HG02943 (cell line): ENCODE results near the gene SH3BGR.

Experiments
- ATAC-seq: cut with Tn5 transposase; IDR thresholded peaks from one replicate; pipeline ENCODE4 v1.9.1; 2021; ENCODE audit warnings: mild to moderate bottlenecking, low read depth, moderate library complexity; ENCODE audit not compliant: unreplicated experiment

SH3BGR gene

DNA sequence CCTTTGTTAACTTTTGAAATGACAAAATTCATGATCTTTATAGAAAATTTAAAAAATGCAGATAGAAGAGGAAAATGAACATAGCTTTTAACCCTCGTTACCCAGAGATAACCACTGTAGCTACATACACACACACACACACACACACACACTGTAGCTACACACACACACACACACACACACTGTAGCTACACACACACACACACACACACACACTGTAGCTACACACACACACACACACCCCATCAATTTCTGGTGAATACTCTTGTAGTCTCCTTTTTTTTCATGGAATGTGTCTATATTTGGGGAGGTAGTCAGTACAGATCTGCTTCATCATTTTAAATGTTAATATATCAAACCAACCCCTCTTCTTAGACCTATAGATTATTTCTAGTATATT, 58.5 kb downstream of the SH3BGR start:
- no peak for ATAC-seq

DNA sequence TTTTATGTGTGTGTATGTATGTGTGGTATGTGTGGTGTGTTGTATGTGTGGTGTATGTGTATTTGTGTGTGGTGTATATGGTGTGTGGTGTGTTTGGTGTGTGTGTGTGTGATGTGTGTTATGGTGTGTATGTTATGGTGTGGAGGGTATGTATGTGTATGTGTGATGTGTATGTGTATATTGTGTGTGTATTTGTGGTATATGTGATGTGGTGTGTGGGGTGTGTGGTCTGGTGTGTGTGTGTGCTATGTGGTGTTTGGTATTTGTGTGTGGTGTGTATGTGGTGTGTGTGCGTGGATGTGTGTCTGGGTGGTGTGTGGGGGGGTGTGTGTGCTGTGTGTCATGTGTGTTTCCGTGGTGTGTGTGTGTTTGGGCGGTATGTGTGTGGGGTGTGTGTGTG, 59.3 kb downstream of the SH3BGR start:
- ATAC-seq: no peak

DNA sequence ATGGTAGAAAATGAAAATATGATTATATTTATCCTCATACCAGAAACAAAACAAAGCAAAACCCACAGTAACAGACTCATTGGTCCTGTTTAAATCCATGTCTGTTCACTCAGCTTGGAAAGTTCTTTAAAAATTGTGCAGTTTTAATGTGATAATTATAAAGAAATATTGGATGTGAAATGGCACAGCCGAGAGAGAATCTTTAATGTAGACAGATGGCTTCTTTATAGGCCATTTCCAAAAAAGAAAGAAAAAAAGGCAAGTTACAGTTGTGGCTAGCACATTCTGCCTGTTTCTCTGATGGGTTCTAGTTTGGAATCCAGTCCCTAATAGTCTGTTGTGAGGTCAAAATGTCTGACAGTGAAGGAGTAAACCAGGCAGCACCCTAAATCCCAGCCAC, 62.0 kb downstream of the SH3BGR start:
- ATAC-seq: no peak

DNA sequence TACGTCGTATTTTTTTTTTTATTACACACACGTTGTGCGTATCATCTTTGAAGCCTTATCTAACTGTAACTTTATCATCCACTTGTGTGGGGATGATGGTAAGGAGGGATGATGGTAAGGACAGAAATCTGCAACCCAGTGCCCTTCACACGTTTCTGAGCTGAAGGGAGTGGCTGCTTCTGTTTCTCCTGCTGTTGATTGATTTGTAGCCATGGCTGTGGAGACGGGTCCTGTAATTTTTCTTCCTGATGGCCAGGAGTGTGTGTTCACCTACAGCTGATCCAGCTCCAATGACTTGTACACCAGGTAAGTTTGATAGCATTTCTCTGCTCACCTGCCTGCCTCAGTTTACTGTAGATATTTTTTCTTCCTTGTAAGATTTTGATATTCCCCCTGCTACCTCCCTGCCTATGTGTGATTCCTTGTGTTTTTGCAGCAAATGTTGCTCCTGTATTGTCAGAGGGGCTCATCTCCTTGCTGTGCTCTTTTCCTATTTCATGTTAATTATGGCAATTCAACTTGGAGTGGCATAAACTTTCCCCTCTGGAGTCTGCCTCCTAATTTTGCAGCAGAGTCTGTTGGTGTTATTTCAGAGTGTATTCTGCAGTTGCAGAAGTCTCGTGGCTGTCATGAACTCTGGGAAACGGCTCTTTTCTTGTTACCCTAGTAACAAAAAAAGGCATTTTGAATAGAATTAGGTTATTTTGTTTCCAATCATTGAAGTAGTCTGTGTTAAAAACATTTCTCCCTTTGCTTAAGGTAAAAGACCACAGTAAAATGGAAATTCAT, 64.1 kb downstream of the SH3BGR start:
- no peak for ATAC-seq

DNA sequence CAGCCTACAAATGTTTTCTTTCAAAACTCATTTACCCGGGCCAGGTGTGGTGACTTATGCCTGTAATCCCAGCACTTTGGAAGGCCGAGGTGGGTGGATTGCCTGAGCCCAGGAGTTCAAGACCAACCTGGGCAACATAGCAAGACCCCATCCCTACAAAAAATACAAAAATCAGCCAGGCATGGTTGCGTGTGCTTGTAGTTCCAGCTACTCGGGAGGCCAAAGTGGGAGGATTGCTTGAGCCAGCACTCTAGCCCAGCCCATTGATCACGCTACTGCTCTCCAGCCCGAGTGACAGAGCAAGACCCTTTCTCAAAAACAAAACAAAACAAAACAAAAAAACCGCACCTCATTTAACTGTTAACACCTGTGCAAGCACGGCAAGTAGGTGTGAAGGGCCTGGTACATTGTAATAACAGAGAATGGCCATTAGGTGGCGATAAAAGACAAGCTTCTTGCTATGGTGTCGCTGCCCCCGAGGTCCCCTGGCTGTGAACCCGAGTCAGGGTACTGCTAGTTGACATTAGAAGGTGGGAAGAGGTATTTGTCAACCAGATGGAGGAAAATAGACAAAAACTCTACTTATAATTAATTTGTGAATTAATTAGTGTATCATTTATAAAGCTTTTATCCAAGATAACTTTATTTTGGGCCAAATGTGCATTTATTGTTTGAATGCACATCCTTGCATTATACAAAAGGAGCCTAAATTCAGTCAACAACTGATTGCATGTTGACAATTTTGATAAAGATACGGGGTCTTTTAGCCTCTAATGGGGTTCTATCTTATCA, 66.5 kb downstream of the SH3BGR start:
- peak; percentile 71 for ATAC-seq

DNA sequence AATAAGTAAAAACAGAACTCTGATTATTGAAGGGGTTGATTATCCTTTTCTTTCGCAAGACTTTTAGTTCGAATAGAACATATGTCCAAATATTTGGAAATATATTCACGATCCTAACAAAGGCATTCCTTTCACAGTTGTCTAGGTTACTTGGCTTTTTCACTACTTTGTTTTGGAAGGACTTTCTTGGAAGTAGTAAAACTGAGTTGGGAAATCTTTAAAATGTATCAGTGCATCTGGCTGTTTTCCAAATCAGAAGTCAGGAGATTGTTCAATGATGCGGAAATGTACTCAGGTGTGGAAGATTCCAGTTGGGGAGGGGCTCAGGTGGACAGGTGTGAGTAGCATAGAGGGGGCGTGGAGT, 67.1 kb downstream of the SH3BGR start:
- no peak for ATAC-seq

DNA sequence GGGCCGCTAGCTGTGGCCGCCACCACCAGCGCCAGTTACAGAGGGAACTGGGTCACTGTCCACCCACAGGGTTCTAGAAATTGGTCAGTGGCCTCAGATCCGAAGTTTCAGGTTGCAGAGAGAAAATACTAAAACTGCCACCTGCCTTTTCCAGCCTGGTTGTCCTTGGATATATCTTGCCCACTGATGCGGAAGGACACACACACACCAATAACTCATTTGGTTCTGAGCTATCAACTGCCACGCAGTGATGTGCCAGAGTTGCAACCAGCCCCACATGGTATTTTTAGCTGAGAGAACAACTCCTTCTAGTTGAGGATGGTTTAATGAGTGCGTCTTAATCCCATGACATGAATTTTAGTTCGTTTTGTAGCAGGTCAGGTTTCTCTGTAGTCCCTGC, 68.1 kb downstream of the SH3BGR start:
- ATAC-seq: no peak

DNA sequence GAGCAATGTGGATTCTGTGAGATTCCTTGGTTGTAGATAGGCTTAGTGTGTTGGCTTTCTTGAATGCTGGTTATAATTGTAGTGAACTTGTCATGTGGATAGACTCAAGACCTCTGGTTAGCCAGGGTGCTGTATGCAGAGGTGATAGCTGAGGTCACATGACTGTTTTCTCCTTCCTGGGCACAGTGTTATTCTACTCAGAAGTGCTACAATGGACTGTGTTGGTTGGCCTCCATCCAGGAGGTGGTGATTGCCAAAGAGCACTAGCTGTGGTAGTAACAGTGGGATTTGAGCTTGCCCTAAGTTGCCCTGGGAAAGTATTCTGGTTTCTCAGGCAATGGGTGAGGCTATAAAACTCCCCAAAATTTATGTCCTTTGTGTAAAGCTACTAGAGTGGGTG, 71.6 kb downstream of the SH3BGR start:
- ATAC-seq: no peak

DNA sequence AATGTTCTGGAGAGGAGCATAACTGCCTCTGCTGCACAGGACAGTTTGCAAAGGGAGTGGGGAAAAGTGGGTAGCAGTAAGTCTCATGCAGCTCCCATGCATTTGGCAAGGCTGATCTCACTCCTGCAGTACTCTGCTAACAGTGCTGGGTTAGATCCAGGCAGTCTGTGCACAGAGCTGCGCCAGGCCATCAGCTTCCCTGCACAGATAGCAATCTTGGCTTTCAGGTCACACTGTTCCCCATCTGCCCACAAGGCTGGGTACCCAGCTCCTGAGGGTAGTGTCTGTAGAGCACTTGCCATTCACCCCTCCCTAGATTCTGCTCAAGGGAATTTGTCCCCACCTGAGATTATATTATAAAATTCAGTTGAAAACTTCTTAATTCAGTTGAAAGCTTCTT, 72.1 kb downstream of the SH3BGR start:
- ATAC-seq: no peak

DNA sequence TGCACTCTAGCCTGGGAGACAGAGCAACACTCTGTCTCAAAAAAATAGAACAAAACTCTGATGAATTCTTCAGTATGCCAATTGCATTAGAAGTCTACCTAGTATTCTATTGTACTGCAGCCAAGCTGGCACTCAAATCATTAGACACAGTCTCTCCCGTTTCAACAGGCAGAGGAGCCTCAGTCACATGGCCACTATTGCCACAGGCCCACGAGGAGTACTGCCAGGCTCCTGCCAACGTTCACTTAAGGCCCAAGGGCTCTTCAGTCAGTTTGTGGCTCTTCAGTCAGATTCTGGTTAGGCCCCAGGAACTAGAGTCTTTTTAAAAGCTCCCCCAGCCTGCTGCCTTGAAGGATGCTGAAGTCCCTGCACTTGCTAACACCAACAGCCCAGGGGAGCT, 73.4 kb downstream of the SH3BGR start:
- no peak for ATAC-seq

DNA sequence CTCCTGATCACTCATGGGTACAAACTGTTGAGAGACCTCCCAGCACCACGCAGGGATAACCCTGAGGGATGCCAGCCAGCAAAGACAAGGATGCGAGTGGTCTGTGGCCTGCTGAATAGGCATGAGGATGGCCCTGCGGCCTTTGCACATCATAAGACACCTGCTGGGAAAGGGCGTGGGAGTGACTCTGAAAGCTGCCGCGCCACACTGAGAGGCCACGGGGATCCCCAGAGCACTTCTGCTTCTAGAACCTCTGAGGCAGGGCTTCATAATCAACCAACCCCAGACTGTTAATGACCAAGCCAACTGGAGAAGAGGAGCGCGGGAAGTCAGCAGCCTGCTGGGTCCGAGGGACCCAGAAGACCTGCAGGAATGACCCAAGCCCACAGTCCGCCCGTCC, 73.8 kb downstream of the SH3BGR start:
- no peak for ATAC-seq

DNA sequence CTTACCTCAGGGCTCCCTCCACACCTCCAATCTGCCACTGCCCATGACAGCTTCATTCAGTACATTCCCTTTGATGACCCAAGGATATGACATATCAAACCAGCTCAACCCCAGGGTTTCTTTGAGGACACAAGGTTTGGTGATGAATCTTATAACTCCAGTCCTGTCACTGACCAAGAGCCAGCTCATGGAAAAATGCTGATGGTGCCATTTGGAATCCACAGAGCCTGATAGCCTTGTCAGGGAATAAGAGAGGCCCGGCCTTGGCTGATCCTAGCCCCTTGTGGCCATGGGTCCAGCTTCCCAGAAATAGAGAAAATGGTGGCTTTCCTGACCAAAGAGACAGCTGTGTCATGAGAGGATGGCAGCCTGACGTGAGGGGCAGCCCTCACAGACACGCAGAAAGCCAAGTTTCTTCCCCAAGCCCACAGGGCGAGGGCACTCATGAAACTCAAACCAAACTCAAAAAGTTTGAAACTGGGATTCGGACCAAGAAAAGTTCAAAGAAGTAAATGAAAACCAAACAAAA, 75.4 kb downstream of the SH3BGR start:
- ATAC-seq: no peak

DNA sequence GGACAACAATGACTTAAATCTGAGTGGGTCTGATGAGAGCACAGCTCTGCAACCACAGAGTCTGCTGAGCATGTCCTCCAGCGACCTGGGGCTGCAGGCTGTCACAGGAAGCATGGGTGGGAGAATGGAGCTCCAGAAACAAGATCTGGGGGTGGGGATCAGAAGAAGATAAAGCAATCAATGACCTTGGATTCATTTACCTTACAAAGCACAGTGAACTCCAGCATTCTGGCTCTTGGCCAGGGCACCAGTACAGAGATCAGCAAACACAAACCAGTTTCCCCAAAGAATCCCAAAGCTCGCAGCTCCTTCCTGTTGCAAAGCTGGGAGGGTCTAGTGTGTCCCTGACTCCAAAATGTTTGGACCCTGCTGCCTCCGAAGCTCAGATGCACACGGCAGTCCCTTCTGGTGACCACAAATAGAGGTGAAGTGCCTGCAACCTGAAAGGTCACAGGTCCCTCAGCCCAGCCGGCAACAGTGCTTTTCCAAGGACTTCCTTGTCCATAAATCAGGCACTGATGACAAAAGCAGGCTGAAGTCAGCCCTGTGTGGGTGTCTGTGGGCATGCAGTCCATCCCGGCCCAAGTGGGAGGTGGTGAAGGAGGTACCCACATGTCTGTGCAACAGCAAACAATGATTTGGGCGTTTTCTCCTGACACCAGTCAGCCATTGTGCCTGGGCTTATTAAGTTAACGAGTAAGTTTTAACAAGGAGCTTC, 76.1 kb downstream of the SH3BGR start:
- ATAC-seq: no peak

DNA sequence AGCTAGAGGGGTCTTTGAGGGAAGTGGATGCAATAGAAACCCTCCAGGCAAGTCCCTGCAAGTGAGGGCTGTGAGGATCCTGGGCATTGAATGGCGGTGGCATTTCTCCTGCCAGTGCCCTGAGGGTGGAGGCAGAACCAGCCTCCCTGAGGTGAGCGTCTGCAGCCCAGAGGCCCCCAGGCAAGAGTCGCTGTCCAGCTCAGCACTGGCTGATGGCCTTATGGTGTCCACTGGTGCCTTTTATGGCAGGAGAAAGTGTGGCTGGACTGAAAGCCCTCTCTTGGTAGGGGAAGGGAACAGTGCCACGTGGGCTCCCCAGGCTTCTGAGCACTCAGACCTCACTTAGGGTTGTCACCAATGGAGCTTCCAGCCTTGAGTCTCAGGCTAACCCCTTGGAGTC, 77.3 kb downstream of the SH3BGR start:
- ATAC-seq: no peak

DNA sequence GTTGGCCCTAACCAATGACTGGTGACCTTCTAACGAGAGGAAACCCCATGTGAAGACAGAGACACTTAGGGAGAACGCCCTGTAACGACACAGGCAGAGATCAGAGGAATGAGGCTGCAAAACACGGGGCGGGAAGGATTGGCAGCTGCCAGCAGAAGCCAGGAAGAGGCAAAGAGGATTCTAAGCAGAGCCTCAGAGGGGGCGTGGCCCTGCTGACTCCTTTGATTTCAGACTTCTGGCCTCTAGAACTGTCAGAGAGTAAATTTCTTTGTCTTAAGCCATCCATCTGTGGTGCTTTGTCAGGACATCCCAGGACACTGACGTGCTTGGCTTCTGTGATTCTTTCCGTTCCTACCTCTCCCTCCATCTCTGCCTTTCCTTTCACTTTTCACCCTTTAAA, 79.3 kb downstream of the SH3BGR start:
- no peak for ATAC-seq

DNA sequence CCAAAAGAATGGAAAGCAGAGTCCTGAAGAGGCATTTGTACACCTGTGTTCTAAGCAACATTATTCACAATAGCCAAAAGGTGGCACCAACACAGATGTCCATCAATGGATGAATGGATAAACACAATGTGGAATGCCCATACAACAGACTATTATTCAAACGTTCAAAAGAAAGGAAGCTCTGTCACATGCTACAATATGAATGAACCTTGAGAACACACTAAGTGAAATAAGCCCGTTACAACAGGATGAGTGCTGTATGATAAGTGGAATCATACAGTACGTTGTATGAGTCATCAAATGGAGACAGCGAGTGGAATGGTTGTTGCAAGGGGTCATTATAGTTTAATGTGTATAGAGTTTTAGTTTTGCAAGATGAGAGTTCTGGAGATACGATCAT, 80.1 kb downstream of the SH3BGR start:
- ATAC-seq: no peak

DNA sequence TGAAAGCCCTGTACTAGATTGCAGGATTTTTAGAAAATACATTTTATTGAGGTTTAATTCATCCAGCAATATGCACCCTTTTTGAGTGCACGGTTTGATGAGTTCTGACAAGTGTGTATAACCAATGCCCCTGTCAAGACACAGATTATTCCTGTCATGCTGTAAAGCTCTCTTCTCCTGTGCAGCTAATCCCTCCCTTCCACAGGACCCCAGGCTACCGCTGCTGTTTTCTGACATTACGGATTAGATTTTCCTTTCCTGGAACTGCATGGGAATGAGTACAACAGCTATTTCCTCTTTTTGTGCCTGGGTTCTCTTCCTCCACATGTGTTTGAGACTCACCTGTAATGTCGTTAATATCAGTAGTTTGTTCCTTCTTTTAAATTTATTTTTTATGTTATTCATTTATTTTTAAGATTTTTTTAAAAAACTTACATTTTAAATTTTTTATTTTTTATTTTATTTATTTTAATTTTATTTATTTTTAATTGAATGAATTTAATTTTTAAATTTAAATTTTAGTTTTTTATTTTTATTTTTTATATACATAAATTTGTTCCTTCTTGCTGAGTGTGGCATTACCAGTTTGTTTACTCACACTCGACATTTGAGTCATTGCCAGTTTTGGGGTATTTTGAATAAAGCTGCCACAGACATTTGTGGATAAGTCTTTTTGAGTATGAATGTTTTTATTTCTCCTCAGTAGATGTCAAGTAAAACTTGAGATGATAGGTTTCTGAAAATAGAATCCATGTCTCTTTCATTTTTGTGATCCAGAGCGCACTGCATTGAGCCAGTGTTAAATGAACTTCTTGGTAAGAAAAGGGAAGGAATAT, 82.0 kb downstream of the SH3BGR start:
- ATAC-seq: no peak

DNA sequence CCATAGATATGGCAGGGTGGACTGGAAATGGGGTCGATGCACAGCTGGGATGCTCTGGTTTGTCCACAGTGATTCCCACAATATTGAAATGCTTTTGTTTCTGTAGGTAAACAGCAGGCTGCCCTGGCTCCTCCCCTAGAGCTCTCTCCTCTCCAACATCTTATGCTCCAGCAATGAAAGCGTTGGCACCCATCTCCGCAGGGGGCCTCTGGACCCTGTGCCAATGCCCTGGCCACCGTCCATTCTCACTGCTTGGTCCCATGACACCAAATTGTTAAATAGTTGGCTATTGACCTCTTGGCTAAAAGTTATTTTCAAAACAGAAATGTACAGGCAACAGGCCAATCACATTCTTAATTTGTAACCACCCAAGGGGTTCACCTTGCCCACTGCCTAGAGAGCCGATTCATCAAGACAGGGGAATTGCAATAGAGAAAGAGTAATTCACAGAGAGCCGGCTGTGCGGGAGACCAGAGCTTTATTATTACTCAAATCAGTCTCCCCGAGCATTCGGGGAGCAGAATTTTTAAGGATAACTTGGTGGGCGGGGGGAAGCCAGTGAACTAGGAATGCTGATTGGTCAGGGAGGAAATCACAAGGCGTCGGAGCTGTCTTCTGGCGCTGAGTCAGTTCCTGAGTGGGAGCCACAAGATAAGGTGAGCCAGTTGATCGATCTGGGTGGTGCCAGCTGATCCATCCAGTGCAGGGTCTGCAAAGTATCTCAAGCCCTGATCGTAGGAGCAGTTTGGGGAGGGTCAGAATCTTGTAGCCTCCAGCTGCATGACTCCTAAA, 84.1 kb downstream of the SH3BGR start:
- no peak for ATAC-seq

DNA sequence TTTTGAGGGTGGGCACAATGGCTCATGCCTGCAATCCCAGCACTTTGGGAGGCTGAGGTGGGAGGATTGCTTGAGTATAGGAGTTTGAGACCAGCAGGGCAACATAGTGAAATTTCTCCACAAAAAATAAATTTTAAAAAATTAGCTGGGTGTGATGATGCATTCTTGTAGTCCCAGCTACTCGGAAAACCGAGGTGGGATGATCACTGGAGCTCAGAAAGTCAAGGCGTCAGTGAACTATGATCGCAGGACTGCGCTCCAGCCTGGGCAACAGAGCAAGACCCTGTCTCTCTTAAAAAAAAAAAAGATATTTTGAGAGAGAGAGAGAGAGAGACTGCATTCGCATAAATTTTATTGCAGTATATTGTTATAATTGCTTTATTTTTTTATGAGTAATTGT, 85.1 kb downstream of the SH3BGR start:
- ATAC-seq: no peak

DNA sequence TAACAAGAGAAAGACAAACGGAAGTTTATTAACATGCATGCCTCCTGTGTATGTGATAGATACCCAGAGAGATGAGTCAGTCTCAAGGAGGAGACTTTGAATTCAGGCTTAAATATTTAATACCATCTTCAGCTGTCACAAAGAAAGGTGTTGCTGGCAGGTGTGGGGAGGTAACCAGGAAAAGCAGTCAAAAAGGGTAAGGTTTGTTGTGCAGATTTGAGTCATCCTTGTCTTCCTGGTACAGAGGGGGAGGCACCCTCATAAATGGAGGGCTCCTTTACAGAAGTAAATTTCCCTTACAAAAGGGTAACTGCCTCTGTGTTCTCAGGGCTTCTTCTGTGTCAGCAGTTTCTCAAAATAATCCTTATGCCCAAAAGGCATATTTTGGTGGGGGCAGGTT, 85.8 kb downstream of the SH3BGR start:
- no peak for ATAC-seq
